ENCODE data around the gene SLC12A2.

The SLC12A2 gene

DNA sequence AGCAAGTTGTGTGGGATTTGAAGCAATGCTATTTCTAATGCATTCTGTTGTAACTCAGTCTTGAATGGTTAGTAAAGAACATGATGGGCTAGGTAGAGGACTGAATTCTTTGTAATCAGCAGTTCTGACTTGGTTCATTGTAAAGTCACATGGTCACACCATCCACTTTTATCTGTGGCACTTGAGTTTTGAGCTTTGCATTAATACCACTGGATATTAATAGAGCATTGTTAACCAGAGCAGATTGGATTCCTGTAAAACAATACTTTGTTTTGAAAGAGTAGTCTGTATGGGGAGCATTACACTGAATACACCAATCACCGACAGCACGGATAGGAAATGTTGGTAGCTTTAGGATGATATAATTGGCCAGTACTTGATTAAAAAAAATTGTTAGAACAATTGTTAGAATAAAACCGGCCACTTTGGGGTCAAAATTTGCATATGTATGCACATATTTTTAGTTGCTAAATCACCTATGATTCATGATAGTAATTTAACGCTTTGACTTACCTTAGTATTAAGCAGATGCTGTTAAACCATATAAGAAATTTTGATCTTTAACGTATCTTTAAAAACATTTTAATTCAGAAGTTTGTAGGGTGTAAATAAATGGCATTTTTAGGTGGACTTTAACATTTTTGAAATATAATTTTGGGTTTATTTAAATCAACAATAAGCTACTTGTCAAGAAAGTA, 17.4 kb downstream of the SLC12A2 start:
- H3K36me3 ChIP-seq (ENCODE audit: insufficient read depth, low read length), result no peaks in the 10 kb centered on the region
- no peaks in the 10 kb centered on the region for H3K27me3 ChIP-seq (ENCODE audit: insufficient read depth, low read length, poor library complexity)
- ATAC-seq (ENCODE audit: insufficient read depth, low read depth) (no peak), DNase-seq (no peak)
- H3K9ac ChIP-seq (ENCODE audit: low read depth, low read length), result no peak overlapping the region
- no peaks in the 10 kb centered on the region for H3K4me1 ChIP-seq (ENCODE audit: insufficient read depth, low read length)
- no peak overlapping the region for H3K4me3 ChIP-seq (ENCODE audit: low read depth in 1 of 2, low read length in 2 of 2)
- H3K27ac ChIP-seq (ENCODE audit: low read length), result no peak overlapping the region
- H3K9me3 ChIP-seq (ENCODE audit: insufficient read depth, low read length, severe bottlenecking), result peaks cover 15% of the 10 kb centered on the region
- no peak for TF ChIP-seq EZH2 (IDR thresholded peaks at IDR 0.05; ENCODE audit: borderline replicate concordance, low read depth, low read length, severe bottlenecking)
- TF ChIP-seq CTCF (IDR thresholded peaks at IDR 0.05; ENCODE audit: borderline replicate concordance, extremely low read depth, low read length, poor library complexity, severe bottlenecking), result no peak
- no peak overlapping the region for H2AFZ ChIP-seq (ENCODE audit: low read depth, low read length)
- no peak overlapping the region for H3K4me2 ChIP-seq (ENCODE audit: insufficient read depth, low read length)
- peaks cover 6% of the 10 kb centered on the region; the same call in 1 of the 2 replicates for H3K79me2 ChIP-seq (ENCODE audit: insufficient read depth, low read length)
- no peaks in the 10 kb centered on the region; the same call in 1 of the 2 replicates for H4K20me1 ChIP-seq (ENCODE audit: insufficient read depth, low read length)

- Histone ChIP-seq H3K4me1 (ENCODE audit: insufficient read depth, low read length) (no peaks in the 10 kb centered on the region), H2AFZ (ENCODE audit: low read depth, low read length) (no peak overlapping the region), H3K36me3 (ENCODE audit: insufficient read depth, low read length) (no peaks in the 10 kb centered on the region), H3K27ac (ENCODE audit: low read length) (no peak overlapping the region), H3K4me3 (ENCODE audit: low read depth in 1 of 2, low read length in 2 of 2) (no peak overlapping the region), H3K9ac (ENCODE audit: low read depth, low read length) (no peak overlapping the region), H3K79me2 (ENCODE audit: insufficient read depth, low read length) (peaks cover 6% of the 10 kb centered on the region; the same call in 1 of the 2 replicates), H3K27me3 (ENCODE audit: insufficient read depth, low read length, poor library complexity) (no peaks in the 10 kb centered on the region), H3K9me3 (ENCODE audit: insufficient read depth, low read length, severe bottlenecking) (peaks cover 13% of the 10 kb centered on the region), H3K4me2 (ENCODE audit: insufficient read depth, low read length) (no peak overlapping the region), H4K20me1 (ENCODE audit: insufficient read depth, low read length) (no peaks in the 10 kb centered on the region; the same call in 1 of the 2 replicates)
- TF ChIP-seq CTCF (IDR thresholded peaks at IDR 0.05; ENCODE audit: borderline replicate concordance, extremely low read depth, low read length, poor library complexity, severe bottlenecking) (no peak), EZH2 (IDR thresholded peaks at IDR 0.05; ENCODE audit: borderline replicate concordance, low read depth, low read length, severe bottlenecking) (no peak)
- ATAC-seq (ENCODE audit: insufficient read depth, low read depth), result no peak
- no peak for DNase-seq
Measured at GRCh38 chr5:128101676-128102075, 18.1 kb downstream of the SLC12A2 start.

GRCh38 chr5:128105203-128105602, 21.6 kb downstream of the SLC12A2 start:
- Histone ChIP-seq H3K27ac (ENCODE audit: low read length) (no peak overlapping the region), H3K4me2 (ENCODE audit: insufficient read depth, low read length) (no peak overlapping the region), H3K79me2 (ENCODE audit: insufficient read depth, low read length) (no peaks in the 10 kb centered on the region), H3K36me3 (ENCODE audit: insufficient read depth, low read length) (no peaks in the 10 kb centered on the region), H3K4me1 (ENCODE audit: insufficient read depth, low read length) (no peaks in the 10 kb centered on the region), H3K9ac (ENCODE audit: low read depth, low read length) (no peak overlapping the region), H3K9me3 (ENCODE audit: insufficient read depth, low read length, severe bottlenecking) (no peaks in the 10 kb centered on the region), H2AFZ (ENCODE audit: low read depth, low read length) (no peak overlapping the region), H3K4me3 (ENCODE audit: low read depth in 1 of 2, low read length in 2 of 2) (no peak overlapping the region), H3K27me3 (ENCODE audit: insufficient read depth, low read length, poor library complexity) (no peaks in the 10 kb centered on the region), H4K20me1 (ENCODE audit: insufficient read depth, low read length) (no peaks in the 10 kb centered on the region; the same call in 1 of the 2 replicates)
- DNase-seq (no peak), ATAC-seq (ENCODE audit: insufficient read depth, low read depth) (no peak)
- TF ChIP-seq EZH2 (IDR thresholded peaks at IDR 0.05; ENCODE audit: borderline replicate concordance, low read depth, low read length, severe bottlenecking) (no peak), CTCF (IDR thresholded peaks at IDR 0.05; ENCODE audit: borderline replicate concordance, extremely low read depth, low read length, poor library complexity, severe bottlenecking) (no peak)
